Measurements from ENCODE around the gene NDUFB10. TPM values are rescaled to one million over a fixed set of nuclear protein-coding genes. Genes with fewer than 3 reads are reported as not detected.

NDUFB10 gene
- total RNA-seq, 1 experiment from 2014 or later = 190 TPM

GRCh38 chr16:1980030-1980769, 20.9 kb downstream of the NDUFB10 start:
- CTCF ChIA-PET = interaction anchor here (0.6 kb wide), 1 partner anchor 166 kb away, joined by 3 read pairs; no protein-coding TSS in a partner anchor
- Histone ChIP-seq H4K20me1 (ENCODE audit: insufficient read depth) (0 out of 2 replicates have a peak, but pooled peaks cover 5% of the 10 kb centered on the region), H3K4me3 (peak overlapping the region; percentile 55), H3K9me2 (ENCODE audit: insufficient read depth) (no peaks in the 10 kb centered on the region), H3K4me2 (peak overlapping the region; percentile 99), H3K79me2 (ENCODE audit: low read depth) (peaks cover 9% of the 10 kb centered on the region), H3K9me3 (ENCODE audit: insufficient read depth, low read depth) (no peaks in the 10 kb centered on the region), H3K36me3 (ENCODE audit: low read depth) (0 out of 2 replicates have a peak, but pooled peaks cover 3% of the 10 kb centered on the region), H3F3A (ENCODE audit: insufficient read depth, low read depth) (peaks cover 65% of the 10 kb centered on the region), H3K27me3 (ENCODE audit: insufficient read depth, low read depth) (no peaks in the 10 kb centered on the region), H3K4me1 (replicated peaks; ENCODE audit: insufficient read depth) (peaks cover 55% of the 10 kb centered on the region), H3K27ac (peak overlapping the region; percentile 62), H2AFZ (peak overlapping the region; percentile 81; the same call in 1 of the 2 replicates)
- no TSS peak for BruUV-seq (replicated peaks)
- no peak for DNase-seq
- intact Hi-C loops (cut with micrococcal nuclease; ENCODE audit: unreplicated experiment) = loop anchor here (5.0 kb wide), 2 partner anchors 67 to 162 kb away; partner anchors contain the start of genes NTHL1 and TSC2
- POLR2A ChIA-PET (ENCODE audit: unreplicated experiment) = interaction anchor here (0.6 to 1.4 kb wide), 3 partner anchors 16 to 1204 kb away, joined by 4 to 25 read pairs (median 10); partner anchors contain the start of gene RPS2
- TF ChIP-seq EZH2 (IDR thresholded peaks at IDR 0.05; ENCODE audit: low read depth) = no peak
- no peak for TF ChIP-seq CTCF (conservative IDR thresholded peaks at IDR 0.05)

- no peak for DNase-seq
- H3K4me2 ChIP-seq = peak overlapping the region; percentile 99
- H4K20me1 ChIP-seq (ENCODE audit: insufficient read depth) = 0 out of 2 replicates have a peak, but pooled peaks cover 5% of the 10 kb centered on the region
- peaks cover 15% of the 10 kb centered on the region for H3K79me2 ChIP-seq (ENCODE audit: low read depth)
- H3F3A ChIP-seq (ENCODE audit: insufficient read depth, low read depth) = peaks cover 69% of the 10 kb centered on the region
- ChIA-PET POLR2A (ENCODE audit: unreplicated experiment) (interaction anchor here (0.6 kb wide), 1 partner anchor 1195 kb away, joined by 25 read pairs; no protein-coding TSS in a partner anchor), CTCF (interaction anchor here (0.6 kb wide), 1 partner anchor 166 kb away, joined by 3 read pairs; no protein-coding TSS in a partner anchor)
- no peaks in the 10 kb centered on the region for H3K27me3 ChIP-seq (ENCODE audit: insufficient read depth, low read depth)
- 0 out of 2 replicates have a peak, but pooled peaks cover 3% of the 10 kb centered on the region for H3K36me3 ChIP-seq (ENCODE audit: low read depth)
- no peaks in the 10 kb centered on the region for H3K9me3 ChIP-seq (ENCODE audit: insufficient read depth, low read depth)
- BruUV-seq (replicated peaks) = no TSS peak
- H2AFZ ChIP-seq = no peak overlapping the region
- TF ChIP-seq CTCF (conservative IDR thresholded peaks at IDR 0.05) (no peak), EZH2 (IDR thresholded peaks at IDR 0.05; ENCODE audit: low read depth) (no peak)
- no peak overlapping the region for H3K27ac ChIP-seq
- peaks cover 60% of the 10 kb centered on the region for H3K4me1 ChIP-seq (replicated peaks; ENCODE audit: insufficient read depth)
- H3K4me3 ChIP-seq = peak overlapping the region; percentile 55; the same call in 1 of the 2 replicates
- intact Hi-C loops (cut with micrococcal nuclease; ENCODE audit: unreplicated experiment) = loop anchor here (5.0 kb wide), 2 partner anchors 67 to 162 kb away; partner anchors contain the start of genes NTHL1 and TSC2
- H3K9me2 ChIP-seq (ENCODE audit: insufficient read depth) = no peaks in the 10 kb centered on the region
These were observed 21.4 kb downstream of the NDUFB10 start for GRCh38 chr16:1980770-1981087.

- DNase-seq = no peak
- Histone ChIP-seq H2AFZ (no peak within 1 kb of the TSS), H3K9me2 (ENCODE audit: insufficient read depth) (no peaks in the 10 kb centered on the region), H3K4me3 (peak within 1 kb of the TSS; percentile 55; the same call in 1 of the 2 replicates), H3K4me1 (replicated peaks; ENCODE audit: insufficient read depth) (peaks cover 66% of the 10 kb centered on the region), H3K27ac (no peak within 1 kb of the TSS), H4K20me1 (ENCODE audit: insufficient read depth) (0 out of 2 replicates have a peak, but pooled peaks cover 5% of the 10 kb centered on the region), H3K9me3 (ENCODE audit: insufficient read depth, low read depth) (no peaks in the 10 kb centered on the region), H3K4me2 (peak within 1 kb of the TSS; percentile 99), H3K79me2 (ENCODE audit: low read depth) (peaks cover 17% of the 10 kb centered on the region), H3K36me3 (ENCODE audit: low read depth) (peaks cover 3% of the 10 kb centered on the region; the same call in 1 of the 2 replicates), H3K27me3 (ENCODE audit: insufficient read depth, low read depth) (no peaks in the 10 kb centered on the region), H3F3A (ENCODE audit: insufficient read depth, low read depth) (peaks cover 69% of the 10 kb centered on the region)
- CTCF ChIA-PET = interaction anchor here (1.5 kb wide), 1 partner anchor 159 kb away, joined by 3 read pairs; no protein-coding TSS in a partner anchor
- BruUV-seq (replicated peaks) = no TSS peak
- intact Hi-C loops (cut with micrococcal nuclease; ENCODE audit: unreplicated experiment) = loop anchor here (5.0 kb wide), 2 partner anchors 66 to 161 kb away; partner anchors contain the start of genes NTHL1 and TSC2
- POLR2A ChIA-PET (ENCODE audit: unreplicated experiment) = interaction anchor here (0.6 kb wide), 2 partner anchors 68 to 481 kb away, joined by 5 to 6 read pairs; no protein-coding TSS in a partner anchor
- TF ChIP-seq EZH2 (IDR thresholded peaks at IDR 0.05; ENCODE audit: low read depth) (no peak), CTCF (conservative IDR thresholded peaks at IDR 0.05) (no peak)
These were observed 22.1 kb downstream of the NDUFB10 start, which contains the start of gene NOXO1 for GRCh38 chr16:1981398-1981836. Gene NOXO1 (minus strand): TSS chr16:1981469. CDS start chr16:1981179, 290 bp downstream.
